ENCODE measurements around the gene ZBTB20. TPM values are rescaled to one million over a fixed set of nuclear protein-coding genes. Genes with fewer than 3 reads are reported as not detected.
A peak's percentile ranks its signal among the peaks of the same experiment; 100 is the strongest.

Gene ZBTB20
- total RNA-seq, 6 experiments from 2014 or later: 36.7 to 59.4 (median 46.7) TPM

DNA sequence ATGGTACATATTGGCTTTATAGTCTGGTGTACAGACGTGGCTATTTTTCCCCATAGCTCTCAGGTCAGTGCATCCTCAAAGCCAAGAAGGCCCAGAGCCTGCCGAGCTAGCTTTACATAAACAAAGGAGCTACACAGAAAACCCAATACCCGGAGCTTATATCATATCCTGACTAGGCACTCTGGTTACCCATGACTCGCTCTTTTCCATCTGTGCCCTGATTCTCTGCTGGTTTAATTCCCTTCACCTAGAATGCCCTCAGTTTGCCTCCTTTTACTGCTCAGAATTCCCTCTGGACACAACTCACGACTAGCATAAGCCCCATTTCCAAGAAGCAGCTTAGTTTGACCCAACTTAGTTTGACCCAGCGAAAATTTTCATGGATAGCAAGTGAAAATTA lies 742.5 kb downstream of the ZBTB20 start:
- 73% methylated on average over 6 of the region's 6 CpGs for WGBS (ENCODE audit: insufficient coverage, low coverage, low lambda C conversion rate, missing lambda C conversion rate)
- H3K36me3 ChIP-seq: no peaks in the 10 kb centered on the region
- H3K27me3 ChIP-seq: no peaks in the 10 kb centered on the region
- intact Hi-C loops (cut with DNase I): no loop called here
- peaks cover 0 to 14% (median 6%) of the 10 kb centered on the region in 4 donors for H3K4me1 ChIP-seq
- no peak for TF ChIP-seq POLR2A (IDR thresholded peaks at IDR 0.05)
- TF ChIP-seq, protein P1, sequence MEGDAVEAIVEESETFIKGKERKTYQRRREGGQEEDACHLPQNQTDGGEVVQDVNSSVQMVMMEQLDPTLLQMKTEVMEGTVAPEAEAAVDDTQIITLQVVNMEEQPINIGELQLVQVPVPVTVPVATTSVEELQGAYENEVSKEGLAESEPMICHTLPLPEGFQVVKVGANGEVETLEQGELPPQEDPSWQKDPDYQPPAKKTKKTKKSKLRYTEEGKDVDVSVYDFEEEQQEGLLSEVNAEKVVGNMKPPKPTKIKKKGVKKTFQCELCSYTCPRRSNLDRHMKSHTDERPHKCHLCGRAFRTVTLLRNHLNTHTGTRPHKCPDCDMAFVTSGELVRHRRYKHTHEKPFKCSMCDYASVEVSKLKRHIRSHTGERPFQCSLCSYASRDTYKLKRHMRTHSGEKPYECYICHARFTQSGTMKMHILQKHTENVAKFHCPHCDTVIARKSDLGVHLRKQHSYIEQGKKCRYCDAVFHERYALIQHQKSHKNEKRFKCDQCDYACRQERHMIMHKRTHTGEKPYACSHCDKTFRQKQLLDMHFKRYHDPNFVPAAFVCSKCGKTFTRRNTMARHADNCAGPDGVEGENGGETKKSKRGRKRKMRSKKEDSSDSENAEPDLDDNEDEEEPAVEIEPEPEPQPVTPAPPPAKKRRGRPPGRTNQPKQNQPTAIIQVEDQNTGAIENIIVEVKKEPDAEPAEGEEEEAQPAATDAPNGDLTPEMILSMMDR (IDR thresholded peaks at IDR 0.05): no peak
- DNase-seq: no peak
- H3K9me3 ChIP-seq: no peaks in the 10 kb centered on the region
- no peak overlapping the region for H3K27ac ChIP-seq
- no peak for ATAC-seq
- no peak overlapping the region for H3K4me3 ChIP-seq

DNA sequence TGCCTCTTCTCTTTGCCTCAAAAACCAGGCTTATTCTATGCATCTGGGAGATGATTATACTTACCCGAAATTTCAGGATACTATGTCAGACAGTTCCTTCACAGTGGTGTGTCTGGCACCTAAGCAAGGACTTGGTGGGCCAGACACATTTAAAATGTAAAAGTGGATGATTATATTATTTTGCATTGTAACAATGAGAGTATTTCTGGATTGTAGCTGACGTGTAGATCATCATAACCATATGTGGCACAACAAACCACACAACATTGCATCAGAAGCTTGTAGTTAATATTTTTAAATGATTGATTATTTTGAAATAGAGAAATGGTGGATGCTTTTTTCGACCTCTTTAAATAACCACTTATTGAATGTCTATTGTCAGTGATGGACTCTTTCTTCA lies 744.2 kb downstream of the ZBTB20 start:
- Histone ChIP-seq H3K27ac (no peak overlapping the region), H3K4me3 (no peak overlapping the region), H3K9me3 (no peaks in the 10 kb centered on the region), H3K36me3 (no peaks in the 10 kb centered on the region), H3K27me3 (no peaks in the 10 kb centered on the region), H3K4me1 (peaks cover 0 to 8% (median 0%) of the 10 kb centered on the region in 4 donors)
- no peak for TF ChIP-seq POLR2A (IDR thresholded peaks at IDR 0.05)
- TF ChIP-seq, protein P1 (IDR thresholded peaks at IDR 0.05): no peak
- intact Hi-C loops (cut with DNase I): no loop called here
- WGBS (ENCODE audit: insufficient coverage, low coverage, low lambda C conversion rate, missing lambda C conversion rate): 60% methylated on average over 3 of the region's 3 CpGs
- DNase-seq (no peak), ATAC-seq (no peak)

DNA sequence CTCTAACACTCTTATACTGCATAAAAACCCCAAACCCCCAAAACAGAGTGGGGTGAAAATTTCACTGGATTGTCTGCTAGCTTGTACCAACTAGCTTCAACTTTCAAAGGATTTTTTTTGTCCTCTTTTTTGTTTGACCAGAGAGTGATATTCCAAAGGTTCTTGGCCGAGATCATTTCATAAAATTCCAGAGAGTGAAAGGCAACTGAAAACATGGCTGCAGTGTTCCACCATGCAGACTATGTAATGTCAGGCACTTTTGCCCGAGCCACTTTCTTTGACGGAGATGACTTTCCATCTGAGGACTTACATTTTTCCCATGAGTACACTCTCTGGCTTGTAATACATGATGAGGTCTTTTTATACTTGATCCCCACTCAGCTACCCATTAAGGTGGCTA lies 745.7 kb downstream of the ZBTB20 start:
- TF ChIP-seq POLR2A (IDR thresholded peaks at IDR 0.05): no peak
- TF ChIP-seq, protein P1 (IDR thresholded peaks at IDR 0.05): no peak
- Histone ChIP-seq H3K9me3 (no peaks in the 10 kb centered on the region), H3K4me3 (no peak overlapping the region), H3K4me1 (peaks cover 0 to 8% (median 0%) of the 10 kb centered on the region in 4 donors), H3K27ac (no peak overlapping the region), H3K36me3 (no peaks in the 10 kb centered on the region), H3K27me3 (no peaks in the 10 kb centered on the region)
- 65% methylated on average over 3 of the region's 3 CpGs for WGBS (ENCODE audit: insufficient coverage, low coverage, low lambda C conversion rate, missing lambda C conversion rate)
- intact Hi-C loops (cut with DNase I): no loop called here
- DNase-seq (no peak), ATAC-seq (peak in 2 of 4 donors; percentile 25 to 36)

DNA sequence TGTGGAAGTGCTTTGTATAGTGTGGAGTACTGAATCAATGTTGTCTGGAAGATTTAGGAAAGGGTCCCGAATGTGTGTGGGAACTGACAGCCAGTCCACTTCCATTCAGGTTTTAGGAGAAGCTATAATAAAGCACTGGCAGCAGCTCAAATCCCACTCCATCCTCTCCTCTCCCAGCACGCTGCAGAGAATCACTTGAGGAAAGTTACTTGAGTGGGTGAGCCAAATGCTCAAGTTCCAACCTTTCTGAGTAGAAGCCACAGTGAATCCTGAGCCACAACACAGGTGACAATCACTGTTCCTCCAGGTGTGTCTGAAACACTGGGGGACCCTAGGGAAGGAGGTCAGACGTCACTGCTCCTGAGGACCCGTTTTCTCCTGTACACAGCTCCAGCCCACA lies 746.7 kb downstream of the ZBTB20 start:
- ATAC-seq (no peak), DNase-seq (no peak)
- H3K27ac ChIP-seq: peak overlapping the region in 1 of 3 donors; percentile 14
- no peaks in the 10 kb centered on the region for H3K27me3 ChIP-seq
- H3K36me3 ChIP-seq: no peaks in the 10 kb centered on the region
- H3K9me3 ChIP-seq: no peaks in the 10 kb centered on the region
- H3K4me1 ChIP-seq: peaks cover 0 to 8% (median 0%) of the 10 kb centered on the region in 4 donors
- 59% methylated on average over 2 of the region's 4 CpGs for WGBS (ENCODE audit: insufficient coverage, low coverage, low lambda C conversion rate, missing lambda C conversion rate)
- intact Hi-C loops (cut with DNase I): no loop called here
- TF ChIP-seq POLR2A (IDR thresholded peaks at IDR 0.05): no peak
- TF ChIP-seq, protein P1 (IDR thresholded peaks at IDR 0.05): no peak
- H3K4me3 ChIP-seq: no peak overlapping the region

DNA sequence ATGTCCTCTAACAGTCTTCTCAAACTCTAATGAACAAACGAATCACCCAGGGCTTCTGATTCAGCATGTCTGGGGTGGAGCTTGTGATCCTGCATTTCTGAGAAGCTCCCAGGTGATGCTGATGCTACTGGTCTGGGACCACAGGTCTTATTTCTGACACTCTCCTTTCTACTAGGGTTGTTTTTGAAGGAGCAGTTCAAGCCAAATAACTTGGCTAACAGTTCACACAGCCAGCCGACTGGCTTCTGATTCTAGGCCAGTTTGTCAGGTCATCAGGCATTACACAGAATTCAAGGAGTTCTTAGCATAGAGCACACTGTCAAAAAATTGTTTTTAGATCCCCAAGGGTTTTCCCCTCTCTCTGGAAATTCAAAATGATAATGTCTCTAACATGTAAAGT lies 752.5 kb downstream of the ZBTB20 start:
- DNase-seq (no peak), ATAC-seq (peak in 3 of 4 donors; percentile 27 to 47 (median 28))
- H3K27ac ChIP-seq: no peak overlapping the region
- H3K36me3 ChIP-seq: no peaks in the 10 kb centered on the region
- no peak for TF ChIP-seq POLR2A (IDR thresholded peaks at IDR 0.05)
- TF ChIP-seq, protein P1 (IDR thresholded peaks at IDR 0.05): no peak
- no peak overlapping the region for H3K4me3 ChIP-seq
- 25% methylated on average over 2 of the region's 2 CpGs for WGBS (ENCODE audit: insufficient coverage, low coverage, low lambda C conversion rate, missing lambda C conversion rate)
- H3K4me1 ChIP-seq: no peaks in the 10 kb centered on the region
- no peaks in the 10 kb centered on the region for H3K9me3 ChIP-seq
- H3K27me3 ChIP-seq: no peaks in the 10 kb centered on the region
- intact Hi-C loops (cut with DNase I): no loop called here

All from right lobe of liver (tissue), 6 donors.